Gastrocnemius medialis (tissue), 4 donors: ENCODE data around the gene CRKL.

Experiments used
- CTCF ChIP-seq, 5 experiments: fragments of 450-650 bp in 3 of 5; fragments of 200-600 bp in 2 of 5; sonication (generic) in 2 of 5; IDR thresholded peaks in 4 of 5; conservative IDR thresholded peaks in 1 of 5; 1 replicate in 4 of 5; 2 replicates in 1 of 5; pipeline ENCODE4 v1.5.1; 2016 to 2019; ENCODE audit warnings: antibody characterized with exemption in 5 of 5, mild to moderate bottlenecking in 3 of 5, moderate library complexity in 3 of 5
- POLR2A ChIP-seq, 2 donors: fragments of 450-650 bp; IDR thresholded peaks; one replicate each; pipeline ENCODE4 v1.6.1; 2017; ENCODE audit warnings: antibody characterized with exemption in 2 of 2, mild to moderate bottlenecking in 2 of 2, moderate library complexity in 2 of 2

GRCh38 chr22:20956258-20957101, 39.3 kb downstream of the CRKL start:
- no peak for TF ChIP-seq CTCF (IDR thresholded peaks at IDR 0.05 in 4 of 5, conservative IDR thresholded peaks at IDR 0.05 in 1 of 5)
- TF ChIP-seq POLR2A (IDR thresholded peaks at IDR 0.05): no peak
